RPMI7951 (cell line): Measurements from ENCODE around the gene MALT1. TPM values are rescaled to one million over a fixed set of nuclear protein-coding genes. Genes with fewer than 3 reads are reported as not detected.

ENCODE experiments used
- total RNA-seq: library from RNA; depleted of rRNA; stranded (reverse); fragments of >200 nt; shearing (Covaris generic); gene quantifications from 2 replicates; pipeline ENCODE4 v1.2.3, GENCODE V29; 2014; rRNA removed

Gene MALT1
- total RNA-seq, 1 experiment from 2014 or later: 45.7 TPM

Other genes with a start within 250 kb of the MALT1 start
- gene ALPK2, start 42.4 kb upstream of the MALT1 start, total RNA-seq: 13.6 and 16.6 TPM in 2 replicates
- gene ZNF532, start 193.4 kb downstream of the MALT1 start, total RNA-seq: 16.8 and 17.8 TPM in 2 replicates